Natural killer cell (primary cell): Measurements from ENCODE around the gene SH3BP2. TPM values are rescaled to one million over a fixed set of nuclear protein-coding genes. Genes with fewer than 3 reads are reported as not detected.

Source experiments
- ATAC-seq, 3 donors: fragments of 150-1000 bp in 2 of 3; fragments of 200-7000 bp in 1 of 3; cut with Tn5 transposase; 1 replicate in 1 of 3; 2 replicates in 2 of 3; pipeline ENCODE4 v1.10.0; 2021; ENCODE audit warnings: mild to moderate bottlenecking in 2 of 3, moderate library complexity in 2 of 3
- DNase-seq, 2 donors: peaks; one replicate each; pipeline versions ENCODE4 v3.0.0 to v3.0.0-alpha.2; 2013 to 2021; ENCODE audit warnings: mixed read lengths in 1 of 2
- H3K27ac ChIP-seq: one replicate; pipeline ENCODE4 v1.5.1; 2013; ENCODE audit warnings: mild to moderate bottlenecking, low read length
- H3K27me3 ChIP-seq: one replicate; pipeline ENCODE4 v1.6.1; 2013; ENCODE audit warnings: low read length; ENCODE audit not compliant: control insufficient read depth, insufficient read depth
- H3K36me3 ChIP-seq: one replicate; pipeline ENCODE4 v1.6.1; 2013; ENCODE audit warnings: low read length; ENCODE audit not compliant: control insufficient read depth, insufficient read depth
- H3K4me1 ChIP-seq: one replicate; pipeline ENCODE4 v1.6.1; 2013; ENCODE audit warnings: low read length; ENCODE audit not compliant: control insufficient read depth, insufficient read depth
- H3K4me3 ChIP-seq: one replicate; pipeline ENCODE4 v1.5.1; 2013; ENCODE audit warnings: low read length
- H3K9me3 ChIP-seq: one replicate; pipeline ENCODE4 v1.6.1; 2013; ENCODE audit warnings: low read length; ENCODE audit not compliant: control insufficient read depth, insufficient read depth
- H3K27ac Mint-ChIP-seq, 2 donors: one replicate each; pipeline ENCODE4 v1.8.0; 2022; ENCODE audit warnings: mild to moderate bottlenecking in 2 of 2, mixed read lengths in 2 of 2, moderate library complexity in 1 of 2
- H3K27me3 Mint-ChIP-seq, 2 donors: one replicate each; pipeline ENCODE4 v1.8.0; 2022; ENCODE audit warnings: low read depth in 2 of 2, mixed read lengths in 2 of 2
- H3K36me3 Mint-ChIP-seq: one replicate; pipeline ENCODE4 v1.8.0; 2022; ENCODE audit warnings: mixed read lengths
- H3K4me1 Mint-ChIP-seq, 2 donors: one replicate each; pipeline ENCODE4 v1.8.0; 2022; ENCODE audit warnings: mixed read lengths in 2 of 2
- H3K4me3 Mint-ChIP-seq: one replicate; pipeline ENCODE4 v1.8.0; 2022; ENCODE audit warnings: mild to moderate bottlenecking, moderate library complexity, mixed read lengths
- H3K9me3 Mint-ChIP-seq, 2 donors: one replicate each; pipeline ENCODE4 v1.8.0; 2022; ENCODE audit warnings: mixed read lengths in 2 of 2
- CTCF ChIP-seq: fragments of 200-600 bp; IDR thresholded peaks from one replicate; pipeline ENCODE4 v1.8.0; 2022; ENCODE audit warnings: antibody characterized with exemption
- WGBS: methylation state at CpG from one replicate; pipeline ENCODE4 v1.1.7; 2013; ENCODE audit warnings: missing lambda C conversion rate; ENCODE audit not compliant: insufficient coverage; 5-methylcytosine and 5-hydroxymethylcytosine counted together
- intact Hi-C: fragments of 100-400 bp; cut with micrococcal nuclease; formaldehyde crosslinking; loops from one replicate; pipeline ENCODE4 v1.14.2; 2022
- total RNA-seq, 4 donors: library from RNA; stranded (reverse); fragments of 120-200 nt in 1 of 4; gene quantifications; one replicate each; pipeline versions ENCODE4 v1.2.3 to v1.2.4, GENCODE V29; 2013 to 2022

Gene SH3BP2
- total RNA-seq, 3 donors from 2014 or later (not counting 1 experiment from before 2014, with no cell fraction given), result 213 to 283 (median 221) TPM

GRCh38 chr4:2793586-2794485, 951 bp downstream of the SH3BP2 start:
- intact Hi-C loops, result no loop called here
- H3K4me3 ChIP-seq, result peak overlapping the region; percentile 59
- ATAC-seq, result peak in 1 of 3 donors; percentile 28
- no peaks in the 10 kb centered on the region for H3K27me3 Mint-ChIP-seq
- H3K27me3 ChIP-seq, result no peaks in the 10 kb centered on the region
- H3K9me3 Mint-ChIP-seq, result no peaks in the 10 kb centered on the region
- H3K4me3 Mint-ChIP-seq, result peak overlapping the region; percentile 79
- DNase-seq, result peak; percentile 20 to 51
- H3K4me1 Mint-ChIP-seq, result peaks cover 24 to 68% of the 10 kb centered on the region in 2 donors
- H3K27ac Mint-ChIP-seq, result peak overlapping the region in 1 of 2 donors; percentile 78
- peaks cover 89% of the 10 kb centered on the region for H3K4me1 ChIP-seq
- 36% methylated on average over 34 of the region's 34 CpGs for WGBS
- no peak for TF ChIP-seq CTCF
- H3K36me3 Mint-ChIP-seq, result no peaks in the 10 kb centered on the region
- H3K27ac ChIP-seq, result no peak overlapping the region
- no peaks in the 10 kb centered on the region for H3K9me3 ChIP-seq
- no peaks in the 10 kb centered on the region for H3K36me3 ChIP-seq

- Histone ChIP-seq H3K36me3 (no peaks in the 10 kb centered on the region), H3K4me1 (peaks cover 89% of the 10 kb centered on the region), H3K27ac (peak overlapping the region; percentile 21), H3K4me3 (no peak overlapping the region), H3K9me3 (no peaks in the 10 kb centered on the region), H3K27me3 (no peaks in the 10 kb centered on the region)
- Mint-ChIP-seq H3K27ac (peak overlapping the region in 1 of 2 donors; percentile 78), H3K4me1 (peaks cover 29 to 69% of the 10 kb centered on the region in 2 donors), H3K9me3 (no peaks in the 10 kb centered on the region), H3K36me3 (no peaks in the 10 kb centered on the region), H3K4me3 (peak overlapping the region; percentile 79), H3K27me3 (no peaks in the 10 kb centered on the region)
- no peak for TF ChIP-seq CTCF
- ATAC-seq (no peak), DNase-seq (peak in 1 of 2 donors; percentile 22)
- WGBS, result 72% methylated on average over 11 of the region's 11 CpGs
- intact Hi-C loops, result no loop called here
These were observed 1.8 kb downstream of the SH3BP2 start for GRCh38 chr4:2794486-2795299.

- intact Hi-C loops, result no loop called here
- WGBS, result 90% methylated on average over 17 of the region's 17 CpGs
These were observed 2.5 kb downstream of the SH3BP2 start for GRCh38 chr4:2795300-2795892.

More at GRCh38 chr4:2795300-2795892, 2.5 kb downstream of the SH3BP2 start:
- no peak overlapping the region for H3K4me3 ChIP-seq
- H3K4me1 ChIP-seq, result peaks cover 91% of the 10 kb centered on the region
- no peak for ATAC-seq
- no peak for TF ChIP-seq CTCF
- Mint-ChIP-seq H3K27me3 (no peaks in the 10 kb centered on the region), H3K9me3 (no peaks in the 10 kb centered on the region), H3K36me3 (no peaks in the 10 kb centered on the region), H3K4me3 (no peak overlapping the region), H3K27ac (no peak overlapping the region), H3K4me1 (peaks cover 29 to 68% of the 10 kb centered on the region in 2 donors)
- H3K27me3 ChIP-seq, result no peaks in the 10 kb centered on the region
- H3K36me3 ChIP-seq, result no peaks in the 10 kb centered on the region
- peak in 1 of 2 donors; percentile 4 for DNase-seq
- H3K9me3 ChIP-seq, result no peaks in the 10 kb centered on the region
- no peak overlapping the region for H3K27ac ChIP-seq
